Aorta (tissue), 5 donors: ENCODE results near the gene RPS26. TPM values are rescaled to one million over a fixed set of nuclear protein-coding genes. Genes with fewer than 3 reads are reported as not detected.
"Not testable (repeated sequence)": the region's sequence is repeated elsewhere in the genome, so short reads cannot be mapped to it uniquely, and the experiment has no call there.

Source experiments
- ATAC-seq: fragments of 200-7000 bp; cut with Tn5 transposase; one replicate; pipeline ENCODE4 v1.9.1; 2022; ENCODE audit warnings: moderate library complexity; ENCODE audit not compliant: low FRiP score
- DNase-seq, 2 donors: peaks; one replicate each; pipeline ENCODE4 v3.0.0-alpha.2; 2020
- H3K27ac ChIP-seq, 2 donors: one replicate each; pipeline ENCODE4 v1.5.1; 2013; ENCODE audit warnings: low read length in 2 of 2, mild to moderate bottlenecking in 2 of 2, moderate library complexity in 2 of 2, control low read depth in 1 of 2, inconsistent platforms in 1 of 2, low read depth in 1 of 2
- H3K27me3 ChIP-seq, 2 donors: one replicate each; pipeline ENCODE4 v1.6.1; 2013; ENCODE audit warnings: control low read depth in 1 of 2, low read length in 1 of 2, mild to moderate bottlenecking in 1 of 2, moderate library complexity in 1 of 2; ENCODE audit not compliant: insufficient read depth in 2 of 2, control insufficient read depth in 1 of 2
- H3K36me3 ChIP-seq, 2 donors: one replicate each; pipeline ENCODE4 v1.6.1; 2013; ENCODE audit warnings: control low read depth in 1 of 2, low read length in 1 of 2, mild to moderate bottlenecking in 1 of 2; ENCODE audit not compliant: insufficient read depth in 2 of 2, control insufficient read depth in 1 of 2
- H3K4me1 ChIP-seq, 2 donors: one replicate each; pipeline ENCODE4 v1.6.1; 2013; ENCODE audit warnings: low read length in 2 of 2, control low read depth in 1 of 2, mild to moderate bottlenecking in 1 of 2, moderate library complexity in 1 of 2; ENCODE audit not compliant: insufficient read depth in 2 of 2, control insufficient read depth in 1 of 2
- H3K4me3 ChIP-seq, 2 donors: one replicate each; pipeline ENCODE4 v1.5.1; 2013; ENCODE audit warnings: low read length in 2 of 2, control low read depth in 1 of 2, mild to moderate bottlenecking in 1 of 2
- H3K9me3 ChIP-seq: one replicate; pipeline ENCODE4 v1.6.1; 2013; ENCODE audit warnings: mild to moderate bottlenecking, low read length; ENCODE audit not compliant: control insufficient read depth
- WGBS, 2 donors: extraction: QIAGEN DNeasy Blood & Tissue Kit; methylation state at CpG; one replicate each; pipeline ENCODE4 v1.1.7; 2013; 5-methylcytosine and 5-hydroxymethylcytosine counted together
- intact Hi-C, 2 donors: fragments of 100-400 bp; cut with DNase I; formaldehyde crosslinking; loops; one replicate each; pipeline versions ENCODE4 v1.14.2 to v1.15.0; 2022
- polyA plus RNA-seq, 2 donors: library from polyadenylated mRNA; stranded (reverse); fragments of 200-250 nt; gene quantifications; one replicate each; pipeline ENCODE4 v1.2.3, GENCODE V29; 2013
- total RNA-seq, 2 donors: library from RNA; stranded (reverse); fragmentation: NEBNext Ultra II Directional; extraction: Animal tissue kit (Norgen Biotek cat#: 25700); gene quantifications; one replicate each; pipeline ENCODE4 v1.2.1, GENCODE V29; 2021
- donor health status: healthy with polysubstance abuse.
- donor health status: Bipolar disorder and iron deficiency.
- donor health status: DM: no; HTN: no; CAD: no.
- donor health status: DM: no; HTN: no; CAD: no.
- donor health status: DM: yes; HTN: yes; CAD: no.

RPS26 gene
- total and polyA plus RNA-seq, 4 donors, result 40.5 to 1,454 (median 521) TPM

DNA sequence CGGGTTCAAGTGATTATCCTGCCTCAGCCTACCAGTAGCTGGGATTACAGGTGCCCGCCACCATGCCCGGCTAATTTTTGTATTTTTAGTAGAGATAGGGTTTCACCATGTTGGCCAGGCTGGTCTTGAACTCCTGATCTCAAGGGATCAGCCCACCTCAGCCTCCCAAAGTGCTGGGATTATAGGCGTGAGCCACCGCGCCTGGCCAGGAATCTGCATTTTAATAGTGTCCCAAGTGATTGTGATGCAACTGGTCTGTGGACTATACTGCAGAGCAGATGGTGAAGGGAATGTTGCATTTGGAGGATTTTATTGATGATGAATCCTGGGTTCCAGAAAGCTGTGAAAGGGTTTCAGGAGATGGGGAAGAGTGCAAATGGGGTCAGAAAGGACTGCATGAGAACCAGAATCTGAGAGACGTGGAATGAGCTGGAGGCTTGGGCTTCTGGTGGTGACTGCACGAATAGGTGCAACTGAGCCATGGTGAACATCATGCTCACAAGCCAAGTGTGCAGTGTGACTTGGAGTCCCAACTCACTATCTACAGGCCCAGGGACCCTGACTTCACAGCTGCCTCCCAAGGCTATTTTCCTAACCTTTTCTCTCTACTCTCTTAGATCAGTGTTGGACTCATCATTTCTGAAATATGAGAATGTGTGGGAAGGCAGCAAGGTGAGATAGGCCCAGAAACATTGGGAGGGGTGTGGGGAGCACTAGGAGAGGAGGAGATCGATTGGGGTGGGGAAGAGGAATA, 4.5 kb downstream of the RPS26 start:
- WGBS, 2 donors, result 75 to 76% methylated on average over 9 of the region's 9 CpGs
- ATAC-seq (no peak), DNase-seq (peak in 1 of 2 donors; percentile 5)
- Histone ChIP-seq H3K27me3 (no peaks in the 10 kb centered on the region), H3K4me1 (peaks cover 2 to 3% of the 10 kb centered on the region in 2 donors), H3K27ac (no peak overlapping the region), H3K9me3 (no peaks in the 10 kb centered on the region), H3K36me3 (peaks cover 0 to 6% of the 10 kb centered on the region in 2 donors), H3K4me3 (no peak overlapping the region)
- intact Hi-C loops, result loop anchor here in 1 of 2 donors (10.0 kb wide), 1 partner anchor 59 kb away; the partner anchor contains the start of gene PA2G4

GRCh38 chr12:56053407-56053893, 11.7 kb downstream of the RPS26 start:
- Histone ChIP-seq H3K27me3 (no peaks in the 10 kb centered on the region), H3K4me1 (no peaks in the 10 kb centered on the region), H3K27ac (no peak overlapping the region), H3K9me3 (no peaks in the 10 kb centered on the region), H3K36me3 (no peaks in the 10 kb centered on the region), H3K4me3 (no peak overlapping the region)
- 61 to 71% methylated on average over 6 of the region's 6 CpGs for WGBS, 2 donors
- intact Hi-C loops, result no loop called here
- ATAC-seq (no peak), DNase-seq (peak in 1 of 2 donors; percentile 6)

- H3K27me3 ChIP-seq, H3K9me3 ChIP-seq, intact Hi-C loops, H3K27ac ChIP-seq, H3K4me1 ChIP-seq, ATAC-seq, H3K36me3 ChIP-seq, H3K4me3 ChIP-seq: not testable (repeated sequence)
- peak in 1 of 2 donors; percentile 28 for DNase-seq
- WGBS, 2 donors, result 81 to 87% methylated on average over 8 of the region's 8 CpGs
Observed at GRCh38 chr12:56059964-56060363, 18.2 kb downstream of the RPS26 start.

- H3K27me3 ChIP-seq, result no peaks in the 10 kb centered on the region
- no peaks in the 10 kb centered on the region for H3K36me3 ChIP-seq
- H3K4me1 ChIP-seq, result no peaks in the 10 kb centered on the region
- ATAC-seq, result no peak
- 67 to 74% methylated on average over 5 of the region's 5 CpGs for WGBS, 2 donors
- H3K27ac ChIP-seq, result no peak overlapping the region
- no peaks in the 10 kb centered on the region for H3K9me3 ChIP-seq
- intact Hi-C loops, result no loop called here
- peak in 1 of 2 donors; percentile 7 for DNase-seq
- no peak overlapping the region for H3K4me3 ChIP-seq
Observed at GRCh38 chr12:56061982-56062381, 20.3 kb downstream of the RPS26 start.

GRCh38 chr12:56062996-56063395, 21.3 kb downstream of the RPS26 start:
- intact Hi-C loops, result no loop called here
- Histone ChIP-seq H3K36me3 (no peaks in the 10 kb centered on the region), H3K27ac (no peak overlapping the region), H3K4me3 (no peak overlapping the region), H3K9me3 (no peaks in the 10 kb centered on the region), H3K27me3 (no peaks in the 10 kb centered on the region), H3K4me1 (no peaks in the 10 kb centered on the region)
- no peak for DNase-seq
- no peak for ATAC-seq

DNA sequence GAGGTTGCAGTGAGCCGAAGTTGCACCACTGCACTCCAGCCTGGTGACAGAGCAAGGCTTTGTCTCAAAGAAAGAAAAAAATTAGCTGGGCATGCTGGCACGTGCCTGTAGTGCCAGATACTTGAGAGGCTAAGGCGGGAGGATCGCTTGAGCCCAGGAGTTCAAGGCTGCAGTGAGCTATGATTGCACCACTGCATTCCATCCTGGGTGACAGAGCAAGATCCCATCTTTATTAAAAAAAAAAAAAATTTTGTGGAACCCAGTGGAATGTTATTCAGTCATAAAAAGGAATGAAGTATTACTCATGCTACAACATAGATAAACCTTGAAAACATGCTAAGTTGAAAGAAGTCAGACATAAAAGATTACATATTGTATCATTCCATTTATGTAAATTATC, 29.9 kb downstream of the RPS26 start:
- DNase-seq, result no peak
- H3K4me3 ChIP-seq, result no peak overlapping the region
- no peaks in the 10 kb centered on the region for H3K36me3 ChIP-seq
- WGBS, 2 donors, result 75 to 79% methylated on average over 4 of the region's 4 CpGs
- intact Hi-C loops, result no loop called here
- ATAC-seq, result no peak
- H3K27me3 ChIP-seq, result no peaks in the 10 kb centered on the region
- no peaks in the 10 kb centered on the region for H3K4me1 ChIP-seq
- no peaks in the 10 kb centered on the region for H3K9me3 ChIP-seq
- no peak overlapping the region for H3K27ac ChIP-seq

DNA sequence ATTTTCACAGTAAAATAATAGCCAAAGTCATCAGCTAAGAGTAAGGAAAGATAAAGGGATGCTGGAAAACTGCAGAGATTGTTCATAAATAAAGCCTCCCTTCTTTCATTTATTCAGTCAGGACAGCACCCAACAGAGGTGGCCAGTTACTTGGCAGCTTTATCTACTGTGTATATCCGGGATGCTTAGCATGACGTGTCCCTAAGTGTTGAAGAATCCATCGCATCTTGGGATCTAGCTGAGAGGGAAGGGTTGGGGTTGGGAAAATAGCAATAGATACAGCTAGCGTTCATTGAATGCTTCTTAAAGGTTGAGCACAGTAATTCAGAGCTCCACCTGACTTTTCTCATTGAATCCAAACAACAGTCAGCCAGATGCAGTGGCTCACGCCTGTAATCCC, 32.7 kb downstream of the RPS26 start:
- no peak for ATAC-seq
- H3K4me1 ChIP-seq, result no peaks in the 10 kb centered on the region
- WGBS, 2 donors, result 83 to 87% methylated on average over 5 of the region's 5 CpGs
- intact Hi-C loops, result no loop called here
- H3K4me3 ChIP-seq, result no peak overlapping the region
- H3K27ac ChIP-seq, result no peak overlapping the region
- no peaks in the 10 kb centered on the region for H3K36me3 ChIP-seq
- no peak for DNase-seq
- no peaks in the 10 kb centered on the region for H3K27me3 ChIP-seq
- no peaks in the 10 kb centered on the region for H3K9me3 ChIP-seq

GRCh38 chr12:56077966-56078365, 36.2 kb downstream of the RPS26 start:
- not testable (repeated sequence) for ATAC-seq, H3K27me3 ChIP-seq, H3K4me1 ChIP-seq, DNase-seq, H3K36me3 ChIP-seq, H3K9me3 ChIP-seq, H3K4me3 ChIP-seq, H3K27ac ChIP-seq
- intact Hi-C loops, result loop anchor here in 1 of 2 donors (2.0 kb wide), 1 partner anchor 25 kb away; no protein-coding TSS in a partner anchor
- WGBS, 2 donors, result 82% methylated on average over 9 of the region's 9 CpGs

- ATAC-seq, result no peak
- WGBS, 2 donors, result 80 to 96% methylated on average over 1 of the region's 1 CpG
- H3K27ac ChIP-seq, result no peak overlapping the region
Observed at GRCh38 chr12:56078427-56078826, 36.7 kb downstream of the RPS26 start.

More at GRCh38 chr12:56078427-56078826, 36.7 kb downstream of the RPS26 start:
- Histone ChIP-seq H3K4me3 (no peak overlapping the region), H3K36me3 (no peaks in the 10 kb centered on the region), H3K27me3 (no peaks in the 10 kb centered on the region), H3K4me1 (no peaks in the 10 kb centered on the region), H3K9me3 (no peaks in the 10 kb centered on the region)
- no peak for DNase-seq
- intact Hi-C loops, result loop anchor here in 1 of 2 donors (2.0 kb wide), 1 partner anchor 24 kb away; no protein-coding TSS in a partner anchor
